ENCODE results near the gene FNDC3B. TPM values are rescaled to one million over a fixed set of nuclear protein-coding genes. Genes with fewer than 3 reads are reported as not detected.

The FNDC3B gene
- total and polyA plus RNA-seq, 2 of the 8 experiments (the other 6 are each of a cell fraction or from before 2014, with no cell fraction given) = 14.1 to 44.4 TPM

GRCh38 chr3:172034786-172035685, 4.3 kb upstream of the FNDC3B start (continued):
- TF ChIP-seq RAD21 (IDR thresholded peaks at IDR 0.05 in 1 of 2, conservative IDR thresholded peaks at IDR 0.05 in 1 of 2; ENCODE audit: low read depth in 2 of 2, low read length in 2 of 2) (peak; percentile 44 to 58), ASH2L (IDR thresholded peaks at IDR 0.05; ENCODE audit: low read length) (no peak), CTBP2 (IDR thresholded peaks at IDR 0.05; ENCODE audit: borderline replicate concordance, insufficient read depth, insufficient read length, low read length) (no peak), POLR2A (IDR thresholded peaks at IDR 0.05; ENCODE audit: control extremely low read depth in 1 of 2, low read depth in 2 of 2, low read length in 2 of 2) (no peak), USF2 (IDR thresholded peaks at IDR 0.05; ENCODE audit: low read length) (no peak), BACH1 (IDR thresholded peaks at IDR 0.05; ENCODE audit: low read length) (no peak), FOSL1 (IDR thresholded peaks at IDR 0.05; ENCODE audit: insufficient read depth, low read depth, low read length) (no peak), EP300 (IDR thresholded peaks at IDR 0.05; ENCODE audit: borderline replicate concordance in 1 of 2, low read depth in 2 of 2, low read length in 2 of 2) (no peak), CTCF (IDR thresholded peaks at IDR 0.05; ENCODE audit: control extremely low read depth in 1 of 3, insufficient read depth in 1 of 3, low read depth in 1 of 3, low read length in 3 of 3) (peak in 2 of 3 experiments; percentile 47 to 60; a peak in 3 of 4 replicates), SIRT6 (IDR thresholded peaks at IDR 0.05; ENCODE audit: low read length) (no peak), TAF7 (optimal IDR thresholded peaks at IDR 0.05; ENCODE audit: borderline replicate concordance, low read depth, low read length) (no peak), SP4 (IDR thresholded peaks at IDR 0.05; ENCODE audit: low read length) (no peak), CBX8 (IDR thresholded peaks at IDR 0.05; ENCODE audit: borderline replicate concordance, low read depth, low read length) (no peak), JUND (IDR thresholded peaks at IDR 0.05; ENCODE audit: low read length) (0 out of 2 replicates have a peak, but pooled peaks have one; percentile 10), EGR1 (IDR thresholded peaks at IDR 0.05; ENCODE audit: borderline replicate concordance, low read depth, low read length) (no peak), KDM1A (IDR thresholded peaks at IDR 0.05; ENCODE audit: borderline replicate concordance, low read length) (no peak)
- TF ChIP-seq, protein P1, sequence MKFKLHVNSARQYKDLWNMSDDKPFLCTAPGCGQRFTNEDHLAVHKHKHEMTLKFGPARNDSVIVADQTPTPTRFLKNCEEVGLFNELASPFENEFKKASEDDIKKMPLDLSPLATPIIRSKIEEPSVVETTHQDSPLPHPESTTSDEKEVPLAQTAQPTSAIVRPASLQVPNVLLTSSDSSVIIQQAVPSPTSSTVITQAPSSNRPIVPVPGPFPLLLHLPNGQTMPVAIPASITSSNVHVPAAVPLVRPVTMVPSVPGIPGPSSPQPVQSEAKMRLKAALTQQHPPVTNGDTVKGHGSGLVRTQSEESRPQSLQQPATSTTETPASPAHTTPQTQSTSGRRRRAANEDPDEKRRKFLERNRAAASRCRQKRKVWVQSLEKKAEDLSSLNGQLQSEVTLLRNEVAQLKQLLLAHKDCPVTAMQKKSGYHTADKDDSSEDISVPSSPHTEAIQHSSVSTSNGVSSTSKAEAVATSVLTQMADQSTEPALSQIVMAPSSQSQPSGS (IDR thresholded peaks at IDR 0.05; ENCODE audit: low read length) = no peak
